Keratinocyte (primary cell): ENCODE data around the gene CWC27. TPM values are rescaled to one million over a fixed set of nuclear protein-coding genes. Genes with fewer than 3 reads are reported as not detected.
A peak's percentile ranks its signal among the peaks of the same experiment; 100 is the strongest.

Experiments used
- DNase-seq: peaks from one replicate; pipeline ENCODE4 v3.0.0-alpha.2; 2011; ENCODE audit warnings: low read depth, missing footprints, low spot score
- FAIRE-seq: peaks from 2 replicates; lab custom pipeline; 2011; peaks lifted over from hg19 to GRCh38; lab: Jason Lieb, UNC
- H2AFZ ChIP-seq: 2 replicates; pipeline ENCODE4 v1.6.0; 2012; ENCODE audit warnings: low read length, control low read depth, inconsistent platforms; ENCODE audit not compliant: control insufficient read depth
- H3K27ac ChIP-seq: 2 replicates; pipeline ENCODE4 v1.5.1; 2011; ENCODE audit warnings: low read length; ENCODE audit not compliant: control insufficient read depth, insufficient read depth
- H3K27me3 ChIP-seq: 3 replicates; pipeline ENCODE4 v1.6.0; 2011; ENCODE audit warnings: low read length; ENCODE audit not compliant: control insufficient read depth, insufficient read depth; ENCODE audit errors: extremely low read depth
- H3K36me3 ChIP-seq, 2 experiments: 2 replicates in 1 of 2; 3 replicates in 1 of 2; pipeline ENCODE4 v1.5.1; 2011; ENCODE audit warnings: low read length in 2 of 2, mild to moderate bottlenecking in 1 of 2; ENCODE audit not compliant: control insufficient read depth in 2 of 2, insufficient read depth in 2 of 2; ENCODE audit errors: extremely low read depth in 1 of 2
- H3K4me1 ChIP-seq: 3 replicates; pipeline ENCODE4 v1.5.1; 2011; ENCODE audit warnings: low read length; ENCODE audit not compliant: control insufficient read depth, insufficient read depth; ENCODE audit errors: extremely low read depth
- H3K4me2 ChIP-seq: 3 replicates; pipeline ENCODE4 v1.6.0; 2011; ENCODE audit warnings: low read depth, low read length; ENCODE audit not compliant: control insufficient read depth, insufficient read depth; ENCODE audit errors: extremely low read depth
- H3K4me3 ChIP-seq, 3 experiments: fragments of 200-600 bp in 1 of 3; sonication (generic) in 1 of 3; 2 replicates in 2 of 3; 3 replicates in 1 of 3; pipeline ENCODE4 v1.5.1; 2011 to 2016; ENCODE audit warnings: low read length in 3 of 3, mild to moderate bottlenecking in 3 of 3, control low read depth in 2 of 3, inconsistent platforms in 1 of 3, low read depth in 1 of 3, mixed read lengths in 1 of 3, mixed run types in 1 of 3, moderate library complexity in 1 of 3; ENCODE audit not compliant: control insufficient read depth in 2 of 3, insufficient read depth in 2 of 3; ENCODE audit errors: extremely low read depth in 1 of 3
- H3K79me2 ChIP-seq: 2 replicates; pipeline ENCODE4 v1.6.0; 2012; ENCODE audit warnings: low read length; ENCODE audit not compliant: control insufficient read depth, insufficient read depth
- H3K9ac ChIP-seq: 3 replicates; pipeline ENCODE4 v1.6.0; 2011; ENCODE audit warnings: low read length; ENCODE audit not compliant: control insufficient read depth, insufficient read depth; ENCODE audit errors: extremely low read depth
- H3K9me1 ChIP-seq: 3 replicates; pipeline ENCODE4 v1.6.0; 2011; ENCODE audit warnings: low read length; ENCODE audit not compliant: control insufficient read depth, insufficient read depth; ENCODE audit errors: extremely low read depth
- H3K9me3 ChIP-seq: 2 replicates; pipeline ENCODE4 v1.5.1; 2012; ENCODE audit warnings: low read depth, low read length; ENCODE audit not compliant: control insufficient read depth
- H4K20me1 ChIP-seq: 3 replicates; pipeline ENCODE4 v1.6.0; 2011; ENCODE audit warnings: low read length; ENCODE audit not compliant: control insufficient read depth, insufficient read depth; ENCODE audit errors: extremely low read depth
- CTCF ChIP-seq, 3 experiments: IDR thresholded peaks in 1 of 3; conservative IDR thresholded peaks in 1 of 3; optimal IDR thresholded peaks in 1 of 3; 2 replicates in 2 of 3; 3 replicates in 1 of 3; pipeline versions ENCODE3 to v1.5.1; 2011; ENCODE audit warnings: low read length in 3 of 3, mild to moderate bottlenecking in 3 of 3, moderate library complexity in 2 of 3, control low read depth in 1 of 3, inconsistent platforms in 1 of 3; ENCODE audit not compliant: insufficient read depth in 2 of 3; ENCODE audit errors: extremely low read depth in 1 of 3
- EZH2 ChIP-seq: IDR thresholded peaks from one replicate; pipeline ENCODE4 v1.6.1; 2012; ENCODE audit warnings: inconsistent platforms, mild to moderate bottlenecking, low read length, moderate library complexity
- dilution Hi-C: fragments of 300-500 bp; cut with MboI; formaldehyde crosslinking; loops from one replicate; pipeline ENCODE4 v1.7.0; 2020; ENCODE audit warnings: low sequenced_read_pairs; ENCODE audit not compliant: extremely low pct_ligation_motif_present
- polyA plus RNA-seq, 5 experiments: library from polyadenylated mRNA; depleted of rRNA in 3 of 5; stranded (reverse) in 3 of 5; stranded (forward) in 1 of 5; unstranded in 1 of 5; fragments of >200 nt; gene quantifications; 1 replicate in 1 of 5; 2 replicates in 3 of 5; 3 replicates in 1 of 5; pipeline versions ENCODE4 v1.2.1 to v1.2.3, GENCODE V29; 2011 to 2012; ENCODE audit warnings: missing spikeins in 2 of 5, low read depth in 1 of 5, low replicate concordance in 1 of 5

Gene CWC27
- polyA plus RNA-seq, 1 donor (not counting 4 experiments of a cell fraction or from before 2014, with no cell fraction given): 31.8 TPM

GRCh38 chr5:65013166-65013565, 244.4 kb downstream of the CWC27 start:
- Histone ChIP-seq H3K9me3 (no peaks in the 10 kb centered on the region), H3K4me2 (no peak overlapping the region), H3K36me3 (no peaks in the 10 kb centered on the region), H4K20me1 (no peaks in the 10 kb centered on the region), H3K79me2 (no peaks in the 10 kb centered on the region), H3K4me1 (no peaks in the 10 kb centered on the region), H3K27me3 (no peaks in the 10 kb centered on the region), H3K4me3 (no peak overlapping the region), H3K9me1 (no peaks in the 10 kb centered on the region), H3K27ac (no peak overlapping the region), H3K9ac (no peak overlapping the region), H2AFZ (no peak overlapping the region)
- TF ChIP-seq CTCF (optimal IDR thresholded peaks at IDR 0.05 in 1 of 3, IDR thresholded peaks at IDR 0.05 in 1 of 3, conservative IDR thresholded peaks at IDR 0.05 in 1 of 3; ENCODE audit: extremely low read depth in 1 of 3, insufficient read depth in 2 of 3, low read length in 3 of 3): no peak
- TF ChIP-seq EZH2: no peak
- peak; percentile 13 for FAIRE-seq
- dilution Hi-C loops: no loop called here
- no peak for DNase-seq

- DNase-seq (no peak), FAIRE-seq (no peak)
- H3K79me2 ChIP-seq: no peaks in the 10 kb centered on the region
- H3K27ac ChIP-seq: no peak overlapping the region
- H2AFZ ChIP-seq: no peak overlapping the region
- no peak overlapping the region for H3K4me2 ChIP-seq
- H3K9me1 ChIP-seq: no peaks in the 10 kb centered on the region
- TF ChIP-seq CTCF (optimal IDR thresholded peaks at IDR 0.05 in 1 of 3, IDR thresholded peaks at IDR 0.05 in 1 of 3, conservative IDR thresholded peaks at IDR 0.05 in 1 of 3; ENCODE audit: extremely low read depth in 1 of 3, insufficient read depth in 2 of 3, low read length in 3 of 3) (no peak), EZH2 (no peak)
- no peaks in the 10 kb centered on the region for H4K20me1 ChIP-seq
- H3K4me3 ChIP-seq: no peak overlapping the region
- H3K9me3 ChIP-seq: no peaks in the 10 kb centered on the region
- no peaks in the 10 kb centered on the region for H3K36me3 ChIP-seq
- H3K9ac ChIP-seq: no peak overlapping the region
- dilution Hi-C loops: no loop called here
- H3K27me3 ChIP-seq: no peaks in the 10 kb centered on the region
- no peaks in the 10 kb centered on the region for H3K4me1 ChIP-seq
Measured at GRCh38 chr5:65014769-65015168, 246.0 kb downstream of the CWC27 start.
